Hepatocyte (in vitro differentiated cells): Measurements from ENCODE around the gene PRTFDC1.

Experiments used
- CTCF ChIP-seq: fragments of 200-600 bp; sonication (generic); IDR thresholded peaks from 2 replicates; pipeline ENCODE4 v1.5.1; 2016; ENCODE audit warnings: antibody characterized with exemption, mild to moderate bottlenecking; ENCODE audit not compliant: poor library complexity
- EZH2 ChIP-seq: fragments of 200-600 bp; sonication (generic); IDR thresholded peaks from 2 replicates; pipeline ENCODE4 v1.6.1; 2016; ENCODE audit warnings: antibody characterized with exemption, mild to moderate bottlenecking, borderline replicate concordance
- EZH2phosphoT487 ChIP-seq: fragments of 200-600 bp; sonication (generic); IDR thresholded peaks from one replicate; pipeline ENCODE4 v1.6.1; 2018; ENCODE audit warnings: antibody characterized with exemption, mild to moderate bottlenecking, low read depth, moderate library complexity; ENCODE audit not compliant: unreplicated experiment, severe bottlenecking

GRCh38 chr10:24825551-24825950 lies 126.9 kb downstream of the PRTFDC1 start:
- no peak for TF ChIP-seq CTCF
- TF ChIP-seq EZH2, result no peak
- TF ChIP-seq EZH2phosphoT487, result no peak
